Activated T-cell treated with anti-CD3 and anti-CD28 coated beads for 1 hour (primary cell): ENCODE measurements around the gene KRT75.

Experiments used
- DNase-seq: peaks from one replicate; pipeline ENCODE4 v3.0.0-alpha.2; 2020; ENCODE audit warnings: low read depth

Gene KRT75

GRCh38 chr12:52439845-52440244, 5.7 kb upstream of the KRT75 start:
- no peak for DNase-seq

GRCh38 chr12:52439420-52439819, 5.2 kb upstream of the KRT75 start:
- no peak for DNase-seq

- DNase-seq: no peak
Measured at GRCh38 chr12:52438305-52439301, 4.4 kb upstream of the KRT75 start.

- no peak for DNase-seq
Measured at GRCh38 chr12:52437508-52437907, 3.3 kb upstream of the KRT75 start.

- DNase-seq: no peak
Measured at GRCh38 chr12:52436828-52437474, 2.8 kb upstream of the KRT75 start.

GRCh38 chr12:52436000-52436827, 2.0 kb upstream of the KRT75 start:
- no peak for DNase-seq

- DNase-seq: no peak
Measured at GRCh38 chr12:52435659-52435999, 1.5 kb upstream of the KRT75 start.

- no peak for DNase-seq
Measured at GRCh38 chr12:52434760-52435530, 774 bp upstream of the KRT75 start.

- no peak for DNase-seq
Measured at GRCh38 chr12:52433501-52434080, 580 bp downstream of the KRT75 start.

- DNase-seq: no peak
Measured at GRCh38 chr12:52432559-52433207, 1.5 kb downstream of the KRT75 start.

GRCh38 chr12:52428121-52428520, 6.0 kb downstream of the KRT75 start:
- no peak for DNase-seq

- DNase-seq: no peak
Measured at GRCh38 chr12:52427083-52427482, 7.1 kb downstream of the KRT75 start.

GRCh38 chr12:52426034-52426433, 8.1 kb downstream of the KRT75 start:
- no peak for DNase-seq

GRCh38 chr12:52425466-52425865, 8.7 kb downstream of the KRT75 start:
- no peak for DNase-seq

GRCh38 chr12:52423661-52424500, 10.3 kb downstream of the KRT75 start:
- DNase-seq: no peak

- DNase-seq: no peak
Measured at GRCh38 chr12:52423035-52423434, 11.1 kb downstream of the KRT75 start.

GRCh38 chr12:52419656-52420055, 14.5 kb downstream of the KRT75 start:
- DNase-seq: no peak

GRCh38 chr12:52418576-52419110, 15.5 kb downstream of the KRT75 start:
- no peak for DNase-seq

GRCh38 chr12:52417740-52418139, 16.4 kb downstream of the KRT75 start:
- DNase-seq: no peak

GRCh38 chr12:52416795-52417194, 17.4 kb downstream of the KRT75 start:
- DNase-seq: no peak
